Prostate gland (tissue), 2 donors: Measurements from ENCODE around the gene FAM13B. TPM values are rescaled to one million over a fixed set of nuclear protein-coding genes. Genes with fewer than 3 reads are reported as not detected.

Experiments
- DNase-seq: peaks from one replicate; pipeline ENCODE4 v3.0.0-alpha.2; 2019; ENCODE audit warnings: low spot score
- H3K27ac ChIP-seq, 2 donors: fragments of 200-600 bp; sonication (generic); 2 replicates each; pipeline ENCODE4 v1.5.1; 2017 to 2019
- H3K27me3 ChIP-seq: fragments of 200-600 bp; sonication (generic); replicated peaks from 2 replicates; pipeline ENCODE4 v1.5.1; 2019; ENCODE audit not compliant: insufficient read depth
- H3K36me3 ChIP-seq, 2 donors: fragments of 200-600 bp; sonication (generic); 1 replicate in 1 of 2; 2 replicates in 1 of 2; pipeline versions ENCODE4 v1.5.1 to v1.8.1; 2017 to 2019
- H3K4me1 ChIP-seq: fragments of 200-600 bp; sonication (generic); replicated peaks from 2 replicates; pipeline ENCODE4 v1.5.1; 2019
- H3K4me3 ChIP-seq, 2 donors: fragments of 200-600 bp; sonication (generic); 2 replicates each; pipeline ENCODE4 v1.5.1; 2017 to 2019
- H3K9me3 ChIP-seq: fragments of 200-600 bp; sonication (generic); 2 replicates; pipeline ENCODE4 v1.5.1; 2017
- POLR2A ChIP-seq: fragments of 450-650 bp; IDR thresholded peaks from one replicate; pipeline ENCODE4 v1.6.1; 2016; ENCODE audit warnings: antibody characterized with exemption, mild to moderate bottlenecking
- POLR2AphosphoS5 ChIP-seq: sonication (generic); formaldehyde crosslinking; IDR thresholded peaks from one replicate; pipeline ENCODE4 v1.6.1; 2017; ENCODE audit warnings: antibody characterized with exemption
- WGBS: methylation state at CpG from one replicate; pipeline ENCODE4 v1.1.5; 2018; 5-methylcytosine and 5-hydroxymethylcytosine counted together
- intact Hi-C: fragments of 100-400 bp; cut with DNase I; formaldehyde crosslinking; loops from one replicate; pipeline ENCODE4 v1.14.2; 2022
- total RNA-seq, 2 donors: library from RNA; depleted of rRNA; stranded (reverse); fragments of >200 nt; gene quantifications; one replicate each; pipeline ENCODE4 v1.1.0, GENCODE V29; 2016
- TF ChIP-seq, protein P1 (sequence below), 4 experiments: fragments of 200-600 bp in 2 of 4; fragments of 450-650 bp in 2 of 4; sonication (generic) in 2 of 4; IDR thresholded peaks; 1 replicate in 3 of 4; 2 replicates in 1 of 4; pipeline ENCODE4 v1.5.1; 2016 to 2019; ENCODE audit warnings: antibody characterized with exemption in 4 of 4, mild to moderate bottlenecking in 2 of 4, moderate library complexity in 2 of 4

FAM13B gene
- total RNA-seq, 2 donors from 2014 or later, result 34.4 to 107 TPM

- no peak for DNase-seq
- H3K36me3 ChIP-seq, result no peaks in the 10 kb centered on the region
- TF ChIP-seq, protein P1, sequence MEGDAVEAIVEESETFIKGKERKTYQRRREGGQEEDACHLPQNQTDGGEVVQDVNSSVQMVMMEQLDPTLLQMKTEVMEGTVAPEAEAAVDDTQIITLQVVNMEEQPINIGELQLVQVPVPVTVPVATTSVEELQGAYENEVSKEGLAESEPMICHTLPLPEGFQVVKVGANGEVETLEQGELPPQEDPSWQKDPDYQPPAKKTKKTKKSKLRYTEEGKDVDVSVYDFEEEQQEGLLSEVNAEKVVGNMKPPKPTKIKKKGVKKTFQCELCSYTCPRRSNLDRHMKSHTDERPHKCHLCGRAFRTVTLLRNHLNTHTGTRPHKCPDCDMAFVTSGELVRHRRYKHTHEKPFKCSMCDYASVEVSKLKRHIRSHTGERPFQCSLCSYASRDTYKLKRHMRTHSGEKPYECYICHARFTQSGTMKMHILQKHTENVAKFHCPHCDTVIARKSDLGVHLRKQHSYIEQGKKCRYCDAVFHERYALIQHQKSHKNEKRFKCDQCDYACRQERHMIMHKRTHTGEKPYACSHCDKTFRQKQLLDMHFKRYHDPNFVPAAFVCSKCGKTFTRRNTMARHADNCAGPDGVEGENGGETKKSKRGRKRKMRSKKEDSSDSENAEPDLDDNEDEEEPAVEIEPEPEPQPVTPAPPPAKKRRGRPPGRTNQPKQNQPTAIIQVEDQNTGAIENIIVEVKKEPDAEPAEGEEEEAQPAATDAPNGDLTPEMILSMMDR (IDR thresholded peaks at IDR 0.05), result no peak
- TF ChIP-seq POLR2A, result no peak
- TF ChIP-seq POLR2AphosphoS5, result no peak
- intact Hi-C loops, result no loop called here
- H3K27ac ChIP-seq, result no peak overlapping the region
- H3K4me1 ChIP-seq, result peaks cover 3% of the 10 kb centered on the region
- no peaks in the 10 kb centered on the region for H3K27me3 ChIP-seq
- WGBS, result 0% methylated on average over 1 of the region's 1 CpG
- no peaks in the 10 kb centered on the region for H3K9me3 ChIP-seq
- no peak overlapping the region for H3K4me3 ChIP-seq
These were observed 11.1 kb downstream of the FAM13B start for GRCh38 chr5:138021771-138022170.

- no peak for TF ChIP-seq POLR2A
- no peak for TF ChIP-seq POLR2AphosphoS5
- TF ChIP-seq, protein P1 (IDR thresholded peaks at IDR 0.05), result no peak
- H3K4me1 ChIP-seq, result peaks cover 3% of the 10 kb centered on the region
- intact Hi-C loops, result no loop called here
These were observed 14.0 kb downstream of the FAM13B start for GRCh38 chr5:138018849-138019248.

DNA sequence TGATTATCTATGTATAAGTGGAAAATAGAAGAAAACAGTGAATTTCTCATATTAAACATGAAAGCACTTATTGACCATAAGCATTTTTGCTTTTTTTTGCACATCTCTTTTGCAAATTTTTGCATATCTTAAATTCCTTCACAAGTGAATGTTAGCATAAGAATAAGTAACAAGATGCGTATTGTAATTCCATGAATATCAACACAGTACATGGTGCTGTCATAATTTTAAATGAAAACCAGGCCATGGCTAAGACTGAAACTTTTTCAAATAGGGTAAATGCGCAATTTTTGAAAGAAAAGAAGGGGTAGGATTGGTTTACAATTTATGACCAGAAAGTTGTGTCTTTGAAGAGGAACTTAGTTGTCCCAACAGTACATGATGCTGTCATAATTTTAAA, 17.0 kb downstream of the FAM13B start:
- Histone ChIP-seq H3K36me3 (no peaks in the 10 kb centered on the region), H3K4me1 (peaks cover 3% of the 10 kb centered on the region), H3K4me3 (no peak overlapping the region), H3K9me3 (no peaks in the 10 kb centered on the region), H3K27me3 (no peaks in the 10 kb centered on the region), H3K27ac (no peak overlapping the region)
- WGBS, result 98% methylated on average over 2 of the region's 2 CpGs
- TF ChIP-seq, protein P1 (IDR thresholded peaks at IDR 0.05), result no peak
- no peak for TF ChIP-seq POLR2A
- TF ChIP-seq POLR2AphosphoS5, result no peak
- DNase-seq, result no peak
- intact Hi-C loops, result no loop called here

More at GRCh38 chr5:138018849-138019248, 14.0 kb downstream of the FAM13B start:
- 60% methylated on average over 3 of the region's 3 CpGs for WGBS
- no peaks in the 10 kb centered on the region for H3K36me3 ChIP-seq
- no peak overlapping the region for H3K4me3 ChIP-seq
- no peaks in the 10 kb centered on the region for H3K27me3 ChIP-seq
- H3K27ac ChIP-seq, result no peak overlapping the region
- DNase-seq, result no peak
- H3K9me3 ChIP-seq, result no peaks in the 10 kb centered on the region

GRCh38 chr5:138011991-138012390, 20.9 kb downstream of the FAM13B start:
- no peak overlapping the region for H3K27ac ChIP-seq
- intact Hi-C loops, result no loop called here
- no peaks in the 10 kb centered on the region for H3K4me1 ChIP-seq
- no peak for TF ChIP-seq POLR2AphosphoS5
- TF ChIP-seq, protein P1 (IDR thresholded peaks at IDR 0.05), result no peak
- no peak for TF ChIP-seq POLR2A
- peaks cover 0 to 5% of the 10 kb centered on the region in 2 donors for H3K36me3 ChIP-seq
- no peaks in the 10 kb centered on the region for H3K9me3 ChIP-seq
- DNase-seq, result no peak
- no peaks in the 10 kb centered on the region for H3K27me3 ChIP-seq
- no peak overlapping the region for H3K4me3 ChIP-seq

DNA sequence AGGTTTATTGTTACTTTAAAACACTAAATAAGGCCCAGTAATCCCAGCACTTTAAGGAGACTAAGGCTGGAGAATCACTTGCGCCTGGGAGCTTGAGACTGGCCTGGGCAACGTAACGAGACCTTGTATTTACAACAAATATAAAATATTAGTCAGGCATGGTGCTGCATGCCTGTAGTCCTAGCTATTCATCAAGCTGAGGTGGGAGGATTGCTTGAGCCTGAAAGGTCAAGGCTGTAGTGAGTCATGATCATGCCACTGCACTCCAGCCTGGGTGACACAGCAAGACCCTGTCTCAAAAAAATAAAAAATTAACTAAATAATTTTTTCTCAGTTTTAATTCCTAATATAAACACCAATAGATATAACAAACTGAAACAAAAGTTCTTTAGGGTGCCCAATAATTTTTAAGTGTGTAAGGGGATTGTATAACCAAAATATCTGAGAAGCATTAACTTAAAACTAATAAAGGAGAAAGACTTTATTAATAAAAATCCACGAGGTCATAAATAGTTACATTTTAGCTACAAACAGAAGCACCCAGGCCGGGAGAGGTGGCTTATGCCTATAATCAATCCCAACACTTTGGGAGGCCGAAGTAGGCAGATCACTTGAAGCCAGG, 32.7 kb downstream of the FAM13B start:
- no peak overlapping the region for H3K27ac ChIP-seq
- no peak overlapping the region for H3K4me3 ChIP-seq
- intact Hi-C loops, result no loop called here
- no peaks in the 10 kb centered on the region for H3K36me3 ChIP-seq
- TF ChIP-seq, protein P1 (IDR thresholded peaks at IDR 0.05), result no peak
- TF ChIP-seq POLR2A (no peak), POLR2AphosphoS5 (no peak)
- 83% methylated on average over 6 of the region's 6 CpGs for WGBS
- no peaks in the 10 kb centered on the region for H3K27me3 ChIP-seq
- no peak for DNase-seq
- no peaks in the 10 kb centered on the region for H3K4me1 ChIP-seq
- H3K9me3 ChIP-seq, result no peaks in the 10 kb centered on the region
